Iris pigment epithelial cell (primary cell): Measurements from ENCODE around the gene UCP3.
A peak's percentile ranks its signal among the peaks of the same experiment; 100 is the strongest.

ENCODE experiments used
- DNase-seq: peaks from one replicate; pipeline ENCODE4 v3.0.0-alpha.2; 2011; ENCODE audit warnings: low read depth

Gene UCP3

GRCh38 chr11:74018331-74019005, 9.6 kb upstream of the UCP3 start:
- DNase-seq = peak; percentile 95

GRCh38 chr11:74017631-74018030, 8.7 kb upstream of the UCP3 start:
- no peak for DNase-seq

- no peak for DNase-seq
These were observed 7.2 kb upstream of the UCP3 start for GRCh38 chr11:74015919-74016684.

GRCh38 chr11:74014880-74015279, 6.0 kb upstream of the UCP3 start:
- DNase-seq = no peak

GRCh38 chr11:74013141-74013540, 4.3 kb upstream of the UCP3 start:
- DNase-seq = no peak

- DNase-seq = no peak
These were observed 3.4 kb upstream of the UCP3 start for GRCh38 chr11:74012074-74012809.

- peak; percentile 73 for DNase-seq
These were observed 2.6 kb upstream of the UCP3 start for GRCh38 chr11:74011360-74012073.

GRCh38 chr11:74010306-74011300, 1.7 kb upstream of the UCP3 start:
- DNase-seq = no peak

GRCh38 chr11:74009675-74010305, 905 bp upstream of the UCP3 start:
- DNase-seq = no peak

GRCh38 chr11:74009230-74009547, 304 bp upstream of the UCP3 start:
- no peak for DNase-seq

GRCh38 chr11:74007691-74008372, 1.1 kb downstream of the UCP3 start:
- no peak for DNase-seq

GRCh38 chr11:74006743-74007304, 2.1 kb downstream of the UCP3 start:
- DNase-seq = no peak

- DNase-seq = no peak
These were observed 3.0 kb downstream of the UCP3 start for GRCh38 chr11:74005721-74006517.

GRCh38 chr11:74004759-74005615, 3.9 kb downstream of the UCP3 start:
- no peak for DNase-seq

- DNase-seq = no peak
These were observed 4.7 kb downstream of the UCP3 start for GRCh38 chr11:74004046-74004695.

GRCh38 chr11:74002832-74003231, 6.1 kb downstream of the UCP3 start:
- DNase-seq = no peak

GRCh38 chr11:74001822-74002286, 7.0 kb downstream of the UCP3 start:
- no peak for DNase-seq
